Smooth muscle cell (in vitro differentiated cells): ENCODE measurements around the gene ATF7IP. TPM values are rescaled to one million over a fixed set of nuclear protein-coding genes. Genes with fewer than 3 reads are reported as not detected.

ENCODE experiments used
- DNase-seq: peaks from one replicate; lab custom pipeline; 2025; ENCODE audit not compliant: unreplicated experiment; lab: John Stamatoyannopoulos, UW
- H2AFZ ChIP-seq: fragments of 200-600 bp; sonication (generic); 2 replicates; pipeline ENCODE4 v1.6.0; 2016; ENCODE audit warnings: antibody characterized with exemption, low read depth, mild to moderate bottlenecking
- H3F3A ChIP-seq: fragments of 200-600 bp; sonication (generic); 2 replicates; pipeline ENCODE4 v1.6.0; 2017; ENCODE audit warnings: antibody characterized with exemption, low read depth
- H3K27ac ChIP-seq: fragments of 200-600 bp; sonication (generic); 2 replicates; pipeline ENCODE4 v1.5.1; 2016; ENCODE audit warnings: low read depth, mild to moderate bottlenecking
- H3K27me3 ChIP-seq: fragments of 200-600 bp; sonication (generic); 2 replicates; pipeline ENCODE4 v1.6.1; 2016; ENCODE audit warnings: low read depth, mild to moderate bottlenecking
- H3K36me3 ChIP-seq: fragments of 200-600 bp; sonication (generic); 2 replicates; pipeline ENCODE4 v1.5.1; 2016; ENCODE audit warnings: low read depth
- H3K4me1 ChIP-seq: fragments of 200-600 bp; sonication (generic); 2 replicates; pipeline ENCODE4 v1.5.1; 2016; ENCODE audit warnings: low read depth
- H3K4me2 ChIP-seq: fragments of 200-600 bp; sonication (generic); 2 replicates; pipeline ENCODE4 v1.6.0; 2016; ENCODE audit warnings: mild to moderate bottlenecking
- H3K4me3 ChIP-seq: fragments of 200-600 bp; sonication (generic); 2 replicates; pipeline ENCODE4 v1.5.1; 2016; ENCODE audit warnings: mild to moderate bottlenecking
- H3K79me2 ChIP-seq: fragments of 200-600 bp; sonication (generic); 2 replicates; pipeline ENCODE4 v1.6.0; 2016; ENCODE audit warnings: low read depth, mild to moderate bottlenecking
- H3K9ac ChIP-seq: fragments of 200-600 bp; sonication (generic); 2 replicates; pipeline ENCODE4 v1.6.0; 2016; ENCODE audit warnings: low read depth
- H3K9me3 ChIP-seq: fragments of 200-600 bp; sonication (generic); replicated peaks from 2 replicates; pipeline ENCODE4 v1.5.1; 2016; ENCODE audit warnings: low read depth
- H4K20me1 ChIP-seq: fragments of 200-600 bp; sonication (generic); 2 replicates; pipeline ENCODE4 v1.6.0; 2016; ENCODE audit warnings: low read depth
- CTCF ChIP-seq: fragments of 200-600 bp; sonication (generic); IDR thresholded peaks from 2 replicates; pipeline ENCODE4 v1.5.1; 2017; ENCODE audit warnings: borderline replicate concordance, mild to moderate bottlenecking, antibody characterized with exemption; ENCODE audit not compliant: insufficient read depth, poor library complexity, severe bottlenecking
- WGBS: methylation state at CpG from one replicate; pipeline ENCODE4 v1.1.7; 2016; ENCODE audit warnings: low lambda C conversion rate; 5-methylcytosine and 5-hydroxymethylcytosine counted together
- polyA plus RNA-seq: library from polyadenylated mRNA; unstranded; fragments of >200 nt; fragmentation: Nextera tagmentation; extraction: Ambion mirVana; gene quantifications from 2 replicates; pipeline ENCODE4 v1.2.1, GENCODE V29; 2016
- total RNA-seq: library from RNA; depleted of rRNA; stranded (reverse); fragments of >200 nt; gene quantifications from 2 replicates; pipeline ENCODE4 v1.2.3, GENCODE V29; 2014

ATF7IP gene
- total and polyA plus RNA-seq, 2 experiments from 2014 or later, result 27.5 to 66.8 TPM

GRCh38 chr12:14393751-14394150 is 28.3 kb downstream of the ATF7IP start:
- no peak for DNase-seq
- no peaks in the 10 kb centered on the region for H3K9me3 ChIP-seq
- peaks cover 58% of the 10 kb centered on the region for H3K4me1 ChIP-seq
- H3F3A ChIP-seq, result peaks cover 18% of the 10 kb centered on the region
- 38% methylated on average over 1 of the region's 1 CpG for WGBS
- H2AFZ ChIP-seq, result no peak overlapping the region
- no peaks in the 10 kb centered on the region for H3K36me3 ChIP-seq
- no peaks in the 10 kb centered on the region for H3K27me3 ChIP-seq
- H3K9ac ChIP-seq, result no peak overlapping the region
- H3K4me2 ChIP-seq, result peak overlapping the region; percentile 78
- H4K20me1 ChIP-seq, result no peaks in the 10 kb centered on the region
- peak overlapping the region; percentile 32 for H3K4me3 ChIP-seq
- peak overlapping the region; percentile 84 for H3K27ac ChIP-seq
- peaks cover 96% of the 10 kb centered on the region for H3K79me2 ChIP-seq
- no peak for TF ChIP-seq CTCF

- H3K36me3 ChIP-seq, result no peaks in the 10 kb centered on the region
- 12% methylated on average over 3 of the region's 3 CpGs for WGBS
- H3F3A ChIP-seq, result peaks cover 18% of the 10 kb centered on the region
- H2AFZ ChIP-seq, result no peak overlapping the region
- peak overlapping the region; percentile 32 for H3K4me3 ChIP-seq
- H3K27me3 ChIP-seq, result no peaks in the 10 kb centered on the region
- no peak for DNase-seq
- no peak for TF ChIP-seq CTCF
- no peaks in the 10 kb centered on the region for H4K20me1 ChIP-seq
- no peak overlapping the region for H3K9ac ChIP-seq
- H3K79me2 ChIP-seq, result peaks cover 96% of the 10 kb centered on the region
- H3K9me3 ChIP-seq, result no peaks in the 10 kb centered on the region
- H3K4me1 ChIP-seq, result peaks cover 58% of the 10 kb centered on the region
- peak overlapping the region; percentile 84 for H3K27ac ChIP-seq
- H3K4me2 ChIP-seq, result peak overlapping the region; percentile 78
Measured at GRCh38 chr12:14394317-14395073, 29.0 kb downstream of the ATF7IP start.

- H3K4me2 ChIP-seq, result peak overlapping the region; percentile 78
- H3K27me3 ChIP-seq, result no peaks in the 10 kb centered on the region
- 46% methylated on average over 3 of the region's 3 CpGs for WGBS
- no peaks in the 10 kb centered on the region for H3K36me3 ChIP-seq
- no peak for DNase-seq
- no peak for TF ChIP-seq CTCF
- peaks cover 96% of the 10 kb centered on the region for H3K79me2 ChIP-seq
- H3F3A ChIP-seq, result peaks cover 16% of the 10 kb centered on the region
- peaks cover 55% of the 10 kb centered on the region for H3K4me1 ChIP-seq
- peak overlapping the region; percentile 84 for H3K27ac ChIP-seq
- peak overlapping the region; percentile 32 for H3K4me3 ChIP-seq
- H3K9me3 ChIP-seq, result no peaks in the 10 kb centered on the region
- H2AFZ ChIP-seq, result no peak overlapping the region
- H4K20me1 ChIP-seq, result peaks cover 6% of the 10 kb centered on the region
- H3K9ac ChIP-seq, result no peak overlapping the region
Measured at GRCh38 chr12:14395074-14395778, 29.7 kb downstream of the ATF7IP start.
